Measurements from ENCODE around the gene PKD2L2. TPM values are rescaled to one million over a fixed set of nuclear protein-coding genes. Genes with fewer than 3 reads are reported as not detected.

Gene PKD2L2
- not detected in 2 replicates for total RNA-seq

DNA sequence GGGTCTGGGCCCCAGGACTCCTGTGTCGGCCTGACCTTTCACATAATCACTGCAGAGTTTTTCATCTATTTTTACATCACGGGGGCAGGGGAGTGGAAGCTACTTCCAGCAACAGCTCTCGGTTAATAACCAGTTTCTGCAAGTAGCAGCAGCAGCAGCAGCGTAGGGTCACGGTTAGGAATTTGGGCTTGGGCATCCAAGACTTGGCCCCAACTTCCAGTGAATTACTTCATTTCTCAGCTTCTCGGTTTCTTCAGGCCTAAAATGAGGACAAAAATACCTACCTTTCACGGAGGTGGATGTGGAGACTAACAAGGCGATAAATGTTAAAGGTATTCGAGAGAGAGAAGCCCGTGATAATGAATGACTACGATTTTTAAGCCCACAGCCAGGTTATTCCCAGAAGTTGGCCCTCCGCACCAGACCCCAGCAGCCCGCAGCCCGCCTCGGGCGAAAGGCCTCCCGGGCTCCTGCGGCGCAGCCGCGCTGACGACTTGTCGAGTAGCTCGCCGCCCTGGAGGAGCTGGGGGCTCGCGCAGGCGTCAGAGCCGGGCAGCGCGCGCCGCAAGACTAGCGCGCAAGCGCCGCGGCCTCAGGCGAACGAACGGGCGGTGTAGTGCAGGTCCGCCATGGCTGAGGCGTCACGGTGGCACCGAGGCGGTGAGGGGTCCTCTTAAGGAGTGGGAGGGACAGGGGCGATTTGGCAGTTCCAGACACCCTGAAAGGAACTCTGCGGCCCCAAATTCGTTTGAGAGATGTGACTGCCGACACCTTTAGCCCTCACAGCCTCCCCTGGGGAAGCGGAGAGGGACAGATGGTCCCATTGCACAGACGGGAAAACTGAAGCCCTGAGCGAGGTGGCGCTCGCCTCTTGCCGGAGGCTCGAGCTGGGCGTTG, at the start of gene PKD2L2:
Gene PKD2L2, plus strand, starts transcription at position 595 of the 897 bp plus-strand sequence. Its CDS starts 35 bp downstream, at position 630.

DNA sequence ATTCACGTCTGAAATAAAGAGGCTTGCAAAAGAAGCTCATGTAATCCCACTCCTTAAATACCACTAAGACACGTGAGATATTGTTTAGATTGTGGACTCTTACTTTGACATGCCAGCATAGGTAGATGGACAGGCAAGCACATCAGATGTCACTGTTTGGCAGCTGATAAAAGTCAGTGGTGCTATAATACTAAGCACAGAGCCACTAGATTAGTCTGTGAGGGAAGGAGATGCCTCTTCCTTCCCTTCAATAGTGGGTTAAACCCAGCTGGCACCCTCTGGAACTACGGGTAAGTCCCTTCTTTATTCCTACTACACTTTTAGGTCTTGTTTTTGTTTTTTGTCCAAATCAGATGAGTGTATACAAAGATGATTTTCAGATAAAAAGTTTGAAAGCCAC, 21.6 kb upstream of the PKD2L2 start, which contains the start of gene MYOT:
Gene MYOT, plus strand, starts transcription at position 197 of the 400 bp plus-strand sequence. CDS start 2,792 bp downstream, outside the sequence.

Other genes with a start within 250 kb of the PKD2L2 start
- 1.7 and 4.6 TPM in 2 replicates for gene KLHL3, start 153.4 kb upstream of the PKD2L2 start, total RNA-seq
- gene HNRNPA0, start 135.1 kb upstream of the PKD2L2 start, total RNA-seq: 7.5 and 8.5 TPM in 2 replicates
- gene MYOT, start 21.6 kb upstream of the PKD2L2 start, total RNA-seq: not detected in 2 replicates
- 18.6 and 23.0 TPM in 2 replicates for gene FAM13B, start 143.6 kb downstream of the PKD2L2 start, total RNA-seq
- gene WNT8A, start 194.6 kb downstream of the PKD2L2 start, total RNA-seq: not detected in 2 replicates
- 4.8 and 5.0 TPM in 2 replicates for gene NME5, start 250.0 kb downstream of the PKD2L2 start, total RNA-seq